GM19467 (cell line): ENCODE measurements around the gene COL21A1.
"Not testable (repeated sequence)": the region's sequence is repeated elsewhere in the genome, so short reads cannot be mapped to it uniquely, and the experiment has no call there.

Source experiments
- ATAC-seq: cut with Tn5 transposase; IDR thresholded peaks from one replicate; pipeline ENCODE4 v1.9.1; 2021; ENCODE audit warnings: mild to moderate bottlenecking, moderate library complexity; ENCODE audit not compliant: unreplicated experiment

COL21A1 gene

DNA sequence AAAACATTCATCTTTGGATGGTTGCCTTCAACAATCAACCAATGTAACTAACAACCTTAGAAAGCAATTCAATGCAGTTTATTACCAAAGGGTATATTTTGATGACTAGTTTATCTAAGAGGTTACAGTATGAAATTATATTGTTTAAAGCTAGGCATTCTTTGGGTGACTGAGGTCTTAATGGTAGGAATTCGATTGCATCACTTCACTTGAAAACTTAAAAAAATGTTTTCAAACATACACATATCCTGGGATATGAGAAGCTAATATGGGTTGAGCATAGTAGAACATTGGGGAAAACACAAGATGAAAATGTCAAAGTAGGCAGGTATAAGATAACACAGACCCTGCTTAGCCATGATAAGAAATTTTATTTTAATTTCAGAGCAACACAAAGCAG lies 227.4 kb downstream of the COL21A1 start:
- no peak for ATAC-seq

DNA sequence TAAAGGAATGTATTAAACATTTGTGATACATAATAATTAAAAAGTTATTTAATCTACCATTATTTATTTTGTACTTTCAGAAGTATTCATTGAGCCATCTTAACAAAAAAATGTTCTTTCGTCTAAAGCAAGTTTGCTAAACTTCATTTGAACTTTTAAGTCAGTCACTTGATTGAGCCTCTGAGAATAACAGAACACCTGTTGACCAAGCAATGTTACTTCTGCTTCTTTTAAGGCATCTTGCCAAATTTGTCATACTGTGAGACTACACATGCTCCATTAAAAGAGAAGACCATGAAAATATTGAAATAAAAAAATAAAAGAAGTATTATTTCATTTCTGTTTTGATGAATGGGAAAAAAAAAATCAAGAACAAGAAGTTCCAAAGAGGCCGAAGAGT lies 230.2 kb downstream of the COL21A1 start:
- ATAC-seq = no peak

DNA sequence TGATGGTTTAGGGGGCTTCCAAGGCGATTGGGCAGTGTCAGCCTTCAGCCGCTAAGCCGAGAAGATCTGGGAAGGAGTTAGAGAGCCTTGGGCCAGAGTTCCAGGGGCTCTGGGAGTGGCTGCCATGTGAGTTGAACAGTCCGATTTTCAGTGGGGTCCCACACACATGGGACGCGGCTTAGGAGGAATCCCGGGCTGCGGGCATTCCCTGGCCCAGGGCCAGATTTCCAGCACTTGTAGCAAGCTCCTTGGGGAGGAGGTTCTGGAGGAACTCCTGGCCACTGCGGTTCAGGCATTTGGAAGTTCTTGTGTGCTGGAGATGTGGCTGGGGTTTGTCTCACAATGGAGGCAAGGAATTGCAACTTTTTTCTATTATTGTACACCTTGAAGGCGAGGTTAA lies 233.3 kb downstream of the COL21A1 start:
- ATAC-seq = not testable (repeated sequence)

DNA sequence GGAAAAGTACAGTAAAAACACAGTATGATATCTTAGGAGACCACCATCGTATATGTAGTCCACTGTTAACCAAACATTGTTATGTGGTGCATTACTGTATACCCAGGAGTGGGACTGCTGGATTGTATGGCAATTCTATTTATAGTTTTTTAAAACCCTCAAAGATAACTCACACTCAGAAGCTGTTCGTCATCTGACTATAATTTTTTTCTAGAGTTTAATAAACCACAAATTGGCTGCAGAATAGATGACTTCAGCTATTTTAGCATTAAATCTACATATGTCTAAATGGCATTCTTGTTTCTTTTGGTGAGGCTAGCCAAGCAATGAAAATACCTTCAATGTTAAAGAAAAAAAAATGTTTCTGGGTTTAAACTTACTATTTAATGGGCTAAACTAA lies 237.7 kb downstream of the COL21A1 start:
- no peak for ATAC-seq
